ENCODE results near the gene ATP8A2.
"Not testable (repeated sequence)": the region's sequence is repeated elsewhere in the genome, so short reads cannot be mapped to it uniquely, and the experiment has no call there.

Gene ATP8A2

DNA sequence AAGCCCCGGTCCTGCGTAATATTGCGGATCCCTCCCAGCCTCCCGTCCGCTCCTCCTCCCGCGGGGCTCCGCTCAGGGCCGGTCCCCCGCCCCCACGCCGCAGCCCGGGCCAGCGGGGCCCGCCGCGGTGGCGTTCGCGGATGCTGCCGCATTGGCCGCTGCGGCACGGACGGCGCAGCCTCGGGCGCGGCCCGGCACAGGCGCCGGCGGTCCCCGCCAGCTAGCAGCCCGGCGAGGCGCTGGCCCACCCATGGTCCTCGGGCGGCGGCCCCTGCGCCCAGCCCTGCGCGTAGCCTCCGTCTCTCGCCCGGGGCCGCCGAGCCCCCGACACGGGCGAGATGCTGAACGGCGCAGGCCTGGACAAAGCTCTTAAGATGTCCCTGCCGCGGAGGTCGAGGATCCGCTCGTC is at the start of gene ATP8A2:
Gene ATP8A2, plus strand, starts transcription at position 100 of the 409 bp plus-strand sequence. Its CDS starts 239 bp downstream, at position 339.
- no peak for DNase-seq (ENCODE audit: low spot score)

DNA sequence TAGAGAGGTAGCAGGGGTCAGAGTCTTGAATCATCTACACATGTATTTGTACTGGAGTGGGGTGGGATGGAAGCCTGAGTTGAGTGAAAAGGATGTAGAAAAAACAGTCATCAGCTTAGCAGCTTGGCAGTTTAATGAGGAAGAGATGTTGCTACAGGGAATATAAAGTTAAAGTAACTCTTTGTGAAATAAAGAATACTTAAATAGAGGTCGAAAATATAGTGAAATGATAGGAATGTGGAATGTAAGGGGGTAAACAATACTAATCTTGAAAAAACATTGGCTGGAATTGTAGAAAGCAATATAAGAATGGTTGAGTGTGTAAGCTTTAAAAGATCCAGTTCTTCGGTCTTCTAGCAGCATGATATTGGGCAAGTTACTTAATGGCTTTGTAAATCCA is 47.7 kb upstream of the ATP8A2 start:
- no peak for DNase-seq (ENCODE audit: low spot score)

DNA sequence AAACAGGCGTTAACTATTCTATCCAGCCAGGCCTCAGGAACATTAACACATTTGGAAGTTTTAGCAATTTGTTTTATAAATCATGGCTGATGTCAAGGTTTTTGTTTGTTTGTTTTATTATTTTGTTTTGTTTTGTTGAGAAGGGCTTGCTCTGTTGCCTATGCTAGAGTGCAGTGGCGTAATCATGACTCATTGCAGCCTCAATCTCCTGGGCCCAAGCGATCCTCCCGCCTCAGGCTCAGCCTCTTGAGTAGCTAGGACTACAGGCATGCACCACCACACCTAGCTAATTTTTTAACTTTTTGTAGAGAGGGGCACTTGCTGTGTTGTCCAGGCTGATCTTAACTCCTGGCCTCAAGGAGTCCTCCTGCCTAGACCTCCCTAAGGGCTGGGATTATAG is 42.1 kb upstream of the ATP8A2 start:
- DNase-seq (ENCODE audit: low spot score): no peak

DNA sequence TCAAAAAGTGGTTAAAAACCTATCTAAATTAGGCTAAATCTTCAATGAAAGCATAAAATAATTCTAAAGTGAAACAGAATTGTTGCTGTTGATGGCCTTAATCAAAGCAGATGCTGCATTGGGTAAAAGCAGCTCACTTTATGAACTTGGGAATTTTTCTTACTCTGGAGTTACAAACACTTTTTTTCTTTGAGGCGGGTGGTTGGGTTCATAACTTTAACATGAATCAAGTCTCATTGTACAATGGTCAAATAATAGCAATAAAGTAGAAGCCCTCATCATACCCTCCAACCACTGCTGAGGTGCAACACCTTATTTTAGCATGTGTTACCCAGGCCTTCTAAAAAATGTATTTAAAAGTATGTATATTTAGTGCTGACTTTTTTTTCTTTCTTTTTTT is 41.2 kb upstream of the ATP8A2 start:
- no peak for DNase-seq (ENCODE audit: low spot score)

DNA sequence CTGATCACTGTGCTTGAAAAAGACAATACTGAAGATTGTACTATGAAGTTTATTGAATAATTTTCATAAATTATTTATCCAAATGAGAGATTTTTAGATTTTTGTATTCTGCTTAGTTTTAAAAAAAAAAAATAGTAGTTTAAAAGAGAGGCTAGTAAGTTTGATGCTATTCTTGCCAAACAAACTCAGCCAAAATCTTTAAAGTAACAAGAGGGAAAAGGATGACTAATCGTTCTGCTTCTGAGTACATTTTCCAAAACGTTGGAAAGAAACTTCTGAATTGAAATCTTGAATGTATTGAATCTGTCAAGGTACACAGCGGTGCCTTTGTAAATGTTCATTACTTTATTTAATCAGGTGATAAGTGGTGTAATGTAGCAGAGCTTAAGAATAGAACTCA is 35.9 kb upstream of the ATP8A2 start:
- DNase-seq (ENCODE audit: low spot score): no peak

DNA sequence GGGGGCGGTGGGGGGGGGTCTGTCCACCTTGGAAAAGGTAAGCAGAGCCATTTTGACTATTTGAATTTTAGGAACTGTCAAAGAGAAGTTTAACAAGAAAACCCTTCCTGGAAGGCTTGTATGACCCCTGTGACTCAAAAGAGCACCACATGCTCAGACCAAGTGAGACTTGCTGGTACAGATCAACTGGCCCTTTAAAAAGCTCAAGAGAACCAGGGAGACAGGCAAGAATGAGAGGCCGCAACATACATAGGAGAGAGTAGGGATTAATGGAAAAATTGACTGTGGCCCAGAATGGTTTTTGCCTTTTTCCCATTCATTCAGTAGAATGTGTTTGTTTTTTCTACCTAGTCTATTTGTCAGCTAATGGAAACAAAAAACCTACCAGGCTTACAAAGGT is 26.2 kb upstream of the ATP8A2 start:
- no peak for DNase-seq (ENCODE audit: low spot score)

DNA sequence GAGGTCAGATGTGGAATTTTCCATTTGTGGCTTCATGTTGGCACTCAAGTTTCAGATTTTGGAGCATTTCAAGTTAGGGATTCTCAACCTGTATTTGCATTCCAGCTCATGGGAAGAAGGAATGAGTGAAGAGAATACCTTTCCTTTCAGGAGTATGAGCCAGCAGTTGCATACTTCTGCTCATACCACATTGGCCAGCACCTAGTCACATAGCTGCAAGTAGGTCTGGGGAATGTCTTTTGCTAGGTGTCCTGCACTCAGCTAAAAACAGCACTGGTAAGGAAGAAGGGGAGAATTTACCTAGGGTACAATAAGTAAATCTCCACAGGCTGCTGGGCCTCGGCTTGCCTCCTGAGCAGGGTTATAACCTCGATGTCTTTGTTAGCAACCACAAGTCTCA is 24.6 kb upstream of the ATP8A2 start:
- DNase-seq (ENCODE audit: low spot score): no peak

DNA sequence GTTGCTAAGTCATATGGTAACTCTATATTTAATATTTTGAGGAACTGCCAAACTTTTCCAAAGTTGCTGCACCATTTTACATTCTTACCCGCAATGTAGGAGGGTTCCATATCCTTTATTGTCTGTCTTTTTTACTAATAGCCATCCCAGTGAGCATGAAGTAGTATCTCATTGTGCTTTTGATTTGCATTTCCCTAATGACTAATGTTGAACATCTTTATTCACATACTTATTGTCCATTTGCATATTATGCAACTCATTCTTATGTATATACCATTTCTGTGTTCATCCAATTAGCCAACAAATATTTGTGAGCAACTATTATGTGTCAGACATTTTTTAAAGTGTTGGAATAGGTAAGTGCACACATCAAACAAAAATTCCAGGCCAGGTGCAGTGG is 20.4 kb upstream of the ATP8A2 start:
- DNase-seq (ENCODE audit: low spot score): no peak

DNA sequence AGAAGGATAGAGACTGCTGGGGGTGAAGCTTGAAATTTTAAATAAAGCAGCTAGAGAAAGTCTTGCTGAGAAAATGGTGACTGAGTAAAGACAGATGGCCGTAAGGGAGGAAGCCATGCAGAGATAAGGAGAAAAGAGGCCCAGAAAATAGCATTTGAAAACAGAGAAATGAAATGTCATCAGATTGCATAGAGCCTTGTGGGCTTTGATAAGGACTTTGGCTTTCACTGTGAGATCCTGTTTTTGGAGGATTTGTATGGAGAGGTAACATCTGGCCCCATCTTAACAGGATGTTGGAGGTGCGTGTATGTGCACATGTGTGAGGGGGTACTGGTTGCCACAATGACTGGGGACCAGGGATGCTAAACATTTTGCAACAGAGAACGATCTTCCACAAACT is 19.5 kb upstream of the ATP8A2 start:
- no peak for DNase-seq (ENCODE audit: low spot score)

DNA sequence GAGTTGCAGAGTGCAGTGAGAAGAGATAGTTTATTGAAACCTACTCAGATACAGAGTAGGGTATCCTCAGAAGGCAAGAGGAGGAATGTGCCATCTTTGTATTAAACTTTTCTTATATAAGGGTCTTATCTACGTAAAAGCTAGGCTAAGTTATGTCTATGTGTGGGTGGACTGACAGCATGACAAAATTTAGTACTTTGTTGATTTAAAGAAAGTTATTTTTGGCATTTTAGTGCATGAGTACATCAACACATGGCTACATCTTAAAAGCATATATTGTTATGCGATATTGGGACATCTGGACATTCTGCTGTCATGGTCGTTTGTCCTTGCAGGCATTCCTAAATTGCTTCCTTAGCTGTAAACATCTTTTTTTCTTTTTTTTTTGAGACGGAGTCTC is 19.0 kb upstream of the ATP8A2 start:
- no peak for DNase-seq (ENCODE audit: low spot score)

DNA sequence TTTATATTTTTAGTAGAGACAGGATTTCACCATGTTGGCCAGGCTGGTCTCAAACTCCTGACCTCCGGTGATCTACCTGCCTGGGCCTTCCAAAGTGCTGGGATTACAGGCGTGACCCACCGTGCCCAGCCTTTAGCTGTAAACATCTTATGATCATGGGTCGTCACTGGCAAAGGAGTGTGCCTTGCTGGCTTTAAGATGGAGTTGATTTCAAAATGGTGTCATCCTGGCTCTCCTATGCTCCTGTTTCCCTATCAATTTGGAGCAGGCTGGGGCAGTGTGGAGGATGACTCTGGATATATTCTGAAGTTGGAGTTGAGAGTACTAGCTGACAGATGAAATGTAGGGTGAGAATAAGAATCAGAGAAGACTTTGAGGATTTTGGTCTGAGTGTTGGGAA is 18.4 kb upstream of the ATP8A2 start:
- no peak for DNase-seq (ENCODE audit: low spot score)

DNA sequence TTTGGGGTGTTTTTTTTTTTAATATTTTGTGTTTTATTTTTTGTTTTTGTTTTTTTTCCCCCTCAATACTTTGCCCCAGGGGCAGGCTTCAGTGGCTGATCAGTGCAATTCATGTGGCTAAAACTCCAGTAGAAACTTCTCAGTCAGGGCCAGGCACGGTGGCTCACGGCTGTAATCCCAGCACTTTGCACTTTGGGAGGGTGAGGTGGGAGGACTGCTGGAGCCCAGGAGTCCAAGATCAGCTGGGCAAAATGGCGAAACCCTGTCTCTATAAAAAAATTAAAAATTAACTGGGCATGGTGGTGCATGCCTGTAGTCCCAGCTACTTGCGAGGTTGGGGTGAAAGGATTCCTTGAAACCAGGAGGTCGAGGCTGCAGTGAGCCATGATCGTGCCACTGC is 17.4 kb upstream of the ATP8A2 start:
- no peak for DNase-seq (ENCODE audit: low spot score)

DNA sequence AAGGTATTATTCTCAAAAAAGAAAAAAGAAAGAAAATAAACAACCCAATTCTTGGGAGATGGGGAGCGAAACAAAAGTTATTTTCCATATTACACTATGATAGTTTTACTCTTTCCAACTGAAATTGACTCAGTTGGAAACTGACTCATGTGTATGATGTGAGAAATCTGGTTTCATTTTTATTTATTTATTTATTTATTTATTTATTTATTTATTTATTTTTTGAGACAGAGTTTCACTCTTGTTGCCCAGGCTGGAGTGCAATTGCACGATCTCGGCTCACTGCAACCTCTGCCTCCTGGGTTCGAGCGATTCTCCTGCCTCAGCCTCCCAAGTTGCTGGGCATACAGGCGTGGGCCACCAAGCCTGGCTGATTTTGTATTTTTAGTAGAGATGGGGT is 11.3 kb upstream of the ATP8A2 start:
- not testable (repeated sequence) for DNase-seq (ENCODE audit: low spot score)

DNA sequence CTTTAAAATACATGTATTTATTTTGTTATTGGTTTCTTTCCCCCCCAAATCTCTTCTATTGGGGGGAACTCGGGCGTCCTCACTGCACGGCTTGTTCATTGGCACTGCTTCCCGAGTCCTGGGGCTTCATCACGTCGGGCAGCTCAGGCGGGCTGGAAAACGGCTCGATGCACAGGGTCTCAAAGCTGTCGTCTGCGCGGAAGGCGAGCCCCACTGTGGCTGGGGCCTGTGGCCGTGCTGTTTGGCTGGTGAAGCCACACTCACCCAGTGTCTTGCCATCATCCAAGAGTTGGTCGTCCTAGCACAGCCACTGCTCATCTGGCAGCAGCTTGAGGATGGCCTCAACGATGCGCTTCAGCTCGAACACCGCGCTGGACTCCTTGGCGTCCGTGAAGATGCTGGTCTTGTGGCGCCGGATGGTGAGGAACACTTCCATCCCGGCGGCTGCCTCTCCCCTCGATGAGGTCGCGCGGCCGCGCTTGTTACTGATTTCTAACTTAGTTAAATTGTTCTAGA is 6.0 kb upstream of the ATP8A2 start:
- no peak for DNase-seq (ENCODE audit: low spot score)

DNA sequence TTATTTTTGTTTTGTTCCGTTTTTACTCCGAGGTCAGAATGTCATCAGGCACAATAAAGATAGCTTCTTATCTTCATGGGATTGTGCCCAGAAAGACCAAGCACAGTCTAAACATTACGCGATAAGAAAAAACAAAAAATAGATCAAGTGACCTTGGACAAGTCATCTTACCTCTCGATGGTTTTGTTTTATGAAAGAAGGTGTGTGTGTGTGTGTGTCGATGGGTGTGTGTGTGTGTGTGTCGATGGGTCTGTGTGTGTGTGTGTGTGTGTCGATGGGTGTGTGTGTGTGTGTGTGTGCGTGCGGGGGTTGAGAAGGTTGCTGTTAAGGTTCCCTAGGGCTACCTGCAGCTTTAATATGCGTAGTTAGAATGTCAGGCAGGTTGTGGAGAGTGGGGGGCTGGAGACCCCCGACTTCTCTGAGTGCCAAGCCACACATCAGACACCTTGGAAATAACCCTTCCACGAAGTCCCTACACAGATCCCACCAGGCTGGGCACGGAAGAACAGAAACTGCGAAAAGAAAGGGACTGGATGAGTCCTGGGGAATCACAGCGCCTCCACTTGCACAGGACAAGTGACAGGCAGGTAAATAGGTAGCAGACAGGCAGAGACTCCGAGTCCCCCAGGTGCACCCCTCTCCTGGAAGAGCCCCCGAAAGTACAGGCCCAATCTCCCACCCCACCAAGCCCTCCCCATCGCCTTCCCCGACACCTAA is 458 bp upstream of the ATP8A2 start:
- DNase-seq (ENCODE audit: low spot score): no peak

DNA sequence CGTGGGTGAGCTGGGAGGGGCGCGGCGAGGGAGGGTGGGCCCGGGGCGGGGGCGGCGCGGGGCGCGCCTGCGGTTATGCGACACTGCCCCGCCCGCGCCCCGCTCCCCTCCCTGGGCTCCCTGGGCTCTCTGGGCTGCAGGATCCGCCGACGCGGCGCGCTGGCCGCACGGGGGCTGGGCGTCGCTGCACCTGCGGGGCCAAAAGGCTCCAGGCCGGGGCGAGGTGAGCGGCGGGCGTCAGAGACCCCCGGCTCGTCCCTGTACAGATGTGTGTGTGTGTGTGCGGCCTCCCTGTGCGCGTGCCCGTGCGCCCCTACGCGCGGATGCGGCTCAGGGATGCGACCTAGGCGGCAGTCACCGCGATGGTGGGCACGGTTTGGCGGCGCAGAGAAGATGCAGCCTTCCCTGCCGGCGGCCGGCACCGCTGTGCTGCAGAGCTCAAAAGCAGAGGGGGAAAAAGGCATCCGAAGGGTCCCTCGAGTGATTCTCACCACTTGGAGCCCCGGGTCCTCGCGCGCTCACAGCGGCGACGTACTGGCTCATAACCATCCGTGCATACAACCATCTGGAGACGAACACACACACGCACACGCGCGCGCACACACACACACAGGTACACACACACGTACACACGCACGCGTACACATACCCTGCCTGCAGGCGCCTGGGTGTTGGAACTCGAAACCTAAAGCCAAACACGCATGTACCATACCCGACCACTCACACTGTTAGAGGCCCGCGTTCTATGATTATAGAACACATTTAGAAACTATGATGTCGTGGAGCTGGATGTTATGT is 709 bp downstream of the ATP8A2 start:
- DNase-seq (ENCODE audit: low spot score): no peak

DNA sequence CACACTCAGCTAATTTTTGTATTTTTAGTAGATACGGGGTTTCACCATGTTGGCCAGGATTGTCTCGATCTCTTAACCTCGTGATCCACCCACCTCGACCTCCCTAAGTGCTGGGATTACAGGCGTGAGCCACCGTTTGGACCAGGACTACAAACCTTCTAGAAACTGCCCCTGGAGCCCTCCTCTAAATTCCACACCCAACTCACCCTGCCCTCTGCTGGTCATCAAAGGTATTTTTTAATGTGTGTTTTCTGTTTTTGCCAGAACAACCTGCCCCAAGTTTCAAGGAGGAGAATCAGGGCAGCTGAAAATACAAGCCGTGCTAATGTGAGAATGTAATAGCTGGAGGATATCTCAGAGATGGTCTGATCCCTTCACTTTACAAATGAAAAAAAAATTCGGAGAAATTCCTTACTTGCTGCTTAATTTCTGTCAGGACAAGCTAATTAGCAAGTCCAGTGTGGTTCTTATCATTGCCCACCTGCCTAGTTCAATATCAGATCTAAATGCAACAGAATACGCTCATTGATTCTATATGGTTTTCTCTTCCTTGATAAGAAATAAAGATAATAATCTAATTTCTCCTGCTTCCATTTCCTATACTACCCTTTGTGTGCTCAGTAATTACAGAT is 4.1 kb downstream of the ATP8A2 start:
- peak; percentile 54 for DNase-seq (ENCODE audit: low spot score)

DNA sequence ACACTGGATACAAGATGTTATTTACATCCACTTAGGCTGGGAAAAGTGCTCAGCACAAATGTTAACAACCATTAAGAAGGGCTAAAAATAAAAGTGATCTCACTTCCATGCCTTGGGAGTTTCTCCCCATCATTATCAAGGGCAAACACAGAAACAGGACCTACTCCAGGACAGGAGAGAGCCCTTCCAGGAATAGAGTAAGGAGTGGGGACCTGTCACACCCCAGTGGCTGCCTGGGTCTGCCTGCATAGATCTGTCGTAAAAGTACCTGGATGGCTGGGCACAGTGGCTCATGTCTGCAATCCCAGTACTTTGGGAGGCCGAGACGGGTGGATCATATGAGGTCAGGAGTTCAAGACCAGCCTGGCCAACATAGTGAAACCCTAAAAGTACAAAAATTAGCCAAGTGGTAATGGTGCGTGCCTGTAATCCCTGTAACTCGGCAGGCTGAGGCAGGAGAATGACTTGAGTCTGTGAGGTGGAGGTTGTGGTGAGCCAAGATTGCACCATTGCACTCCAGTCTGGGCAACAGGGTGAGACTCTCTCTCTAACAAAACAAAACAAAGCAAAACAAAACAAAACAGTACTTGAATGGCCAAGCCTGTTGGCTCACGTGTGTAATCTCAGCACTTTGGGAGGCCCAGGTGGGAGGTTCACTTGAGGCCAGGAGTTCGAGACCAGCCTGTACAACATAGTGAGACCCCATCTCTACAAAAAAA is 5.6 kb downstream of the ATP8A2 start:
- DNase-seq (ENCODE audit: low spot score): no peak

DNA sequence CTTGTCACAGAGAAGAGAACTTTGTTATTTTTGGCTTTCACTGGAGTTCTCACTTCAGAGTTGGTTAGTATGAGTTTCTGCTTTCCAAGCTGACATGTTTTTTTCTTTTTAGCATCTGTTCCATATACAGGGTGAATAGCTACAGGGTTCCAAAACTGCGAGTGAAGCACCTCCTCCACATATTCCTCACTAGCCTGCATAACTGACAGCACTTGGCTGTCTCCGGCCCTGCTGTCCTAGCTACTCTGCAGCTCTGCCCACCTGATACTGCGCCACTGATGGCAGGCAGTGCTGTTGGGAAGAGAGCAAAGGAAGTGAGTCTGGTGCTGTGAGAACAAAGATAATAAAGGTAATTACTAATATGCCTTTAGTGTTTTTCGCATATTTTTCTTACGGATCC is 6.8 kb downstream of the ATP8A2 start:
- DNase-seq (ENCODE audit: low spot score): no peak

DNA sequence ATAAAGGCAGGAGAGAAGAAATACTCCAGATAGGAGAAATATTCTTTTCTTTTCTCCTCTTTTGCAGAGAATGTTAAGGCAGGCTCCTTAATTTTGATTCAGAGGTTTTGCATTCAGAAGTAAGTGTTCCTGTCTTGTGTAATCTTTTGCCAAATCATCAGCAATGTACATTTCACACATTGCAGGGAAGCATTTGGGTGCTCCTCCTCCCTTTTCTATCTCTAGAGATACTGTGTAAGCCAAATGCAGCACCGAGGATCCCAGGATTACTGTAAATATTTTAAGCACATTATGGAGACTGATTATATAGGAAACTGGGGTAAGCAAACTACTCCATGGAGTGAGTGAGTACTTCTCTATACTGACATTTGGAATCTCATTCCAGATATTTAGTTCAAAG is 7.2 kb downstream of the ATP8A2 start:
- DNase-seq (ENCODE audit: low spot score): no peak

DNA sequence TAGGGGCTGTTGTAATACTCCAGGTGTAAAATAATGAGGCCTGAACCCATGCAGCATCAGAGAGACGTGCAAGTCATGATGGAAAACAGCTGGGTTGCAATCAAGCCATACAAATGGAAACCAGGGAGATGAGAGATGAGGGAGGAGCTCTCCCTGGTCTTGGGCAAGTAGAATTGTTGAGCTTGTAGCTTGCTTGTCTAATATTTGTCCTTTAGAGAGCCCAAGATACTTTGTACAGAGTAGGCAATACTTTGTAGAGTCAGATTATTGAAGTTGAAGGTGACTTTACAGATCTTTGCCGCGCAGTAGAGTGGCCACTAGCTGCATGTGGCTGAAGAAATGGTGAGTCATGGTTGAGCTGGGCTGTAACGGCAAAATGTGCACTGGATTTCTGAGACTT is 8.3 kb downstream of the ATP8A2 start:
- no peak for DNase-seq (ENCODE audit: low spot score)

DNA sequence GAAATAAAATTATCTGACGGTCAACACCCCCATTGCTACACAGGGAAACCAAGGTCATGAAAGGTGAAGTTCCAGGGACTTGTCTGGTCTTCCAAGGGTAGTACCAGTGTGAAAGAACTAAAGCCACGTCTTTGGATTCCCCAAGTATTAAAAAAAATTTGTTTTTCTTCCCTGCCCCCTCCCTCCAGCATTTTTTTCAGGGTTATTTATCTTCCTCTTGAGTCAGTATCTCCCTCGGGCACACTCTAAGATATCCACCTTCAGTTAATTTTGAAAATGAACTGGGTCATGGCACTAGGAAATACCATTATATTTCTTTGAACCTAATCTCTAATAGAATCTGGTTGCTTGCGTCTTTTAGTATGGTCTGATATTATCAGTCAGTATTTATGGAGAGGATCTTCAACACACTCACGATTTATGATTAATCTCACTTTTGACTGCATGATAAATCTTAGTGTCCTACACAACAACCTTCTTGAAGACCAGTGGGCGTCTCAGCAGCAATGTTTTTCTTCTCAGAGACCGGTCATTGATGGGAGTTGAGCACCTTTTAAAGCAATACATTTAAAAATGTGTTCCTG is 9.1 kb downstream of the ATP8A2 start:
- DNase-seq (ENCODE audit: low spot score): no peak
